ENCODE measurements around the gene PLCL1.

GRCh38 chr2:197904446-197904845 lies 100.1 kb downstream of the PLCL1 start:
- TF ChIP-seq CTCF (IDR thresholded peaks at IDR 0.05) (no peak), POLR2A (IDR thresholded peaks at IDR 0.05) (no peak)
